HepG2 (cell line): ENCODE measurements around the gene CDH13. TPM values are rescaled to one million over a fixed set of nuclear protein-coding genes. Genes with fewer than 3 reads are reported as not detected.

ENCODE experiments used
- ATAC-seq: fragments of 200-7000 bp; cut with Tn5 transposase; 3 replicates; pipeline ENCODE4 v1.9.1; 2020; ENCODE audit warnings: mild to moderate bottlenecking, moderate library complexity
- BruUV-seq: library from RNA; stranded (reverse); fragments of 400-500 nt; replicated peaks from 2 replicates; lab custom pipeline; 2021; lab: Mats Ljungman, UMichigan
- CTCF ChIA-PET: fragments of 300-600 bp; formaldehyde crosslinking; extraction: SDS; loops from one replicate; lab custom pipeline; 2021; ENCODE audit warnings: low total read pairs, inconsistent platforms, low intra/inter-chr PET ratio; lab: Yijun Ruan, JAX
- POLR2A ChIA-PET: fragments of 350-600 bp; sonication (Branson Sonifier 250); formaldehyde crosslinking; loops from one replicate; lab custom pipeline; 2020; ENCODE audit warnings: antibody characterized with exemption, inconsistent platforms; lab: Yijun Ruan, JAX
- DNase-seq: peaks from one replicate; pipeline ENCODE4 v3.0.0-alpha.2; 2015; ENCODE audit warnings: low spot score
- FAIRE-seq: peaks from 3 replicates; lab custom pipeline; 2011; peaks lifted over from hg19 to GRCh38; lab: Jason Lieb, UNC
- H2AFZ ChIP-seq: one replicate; pipeline ENCODE4 v1.6.1; 2011; ENCODE audit warnings: low read length, inconsistent platforms
- H3K27ac ChIP-seq: fragments of 300-600 bp; 3 replicates; pipeline ENCODE4 v1.8.0; 2011; ENCODE audit warnings: mixed run types, mild to moderate bottlenecking, mixed read lengths, low read length, inconsistent platforms; ENCODE audit not compliant: insufficient read depth; ENCODE audit errors: extremely low read length
- H3K27me3 ChIP-seq, 2 experiments: fragments of 200-600 bp in 1 of 2; 2 replicates in 1 of 2; 3 replicates in 1 of 2; pipeline versions ENCODE4 v1.6.0 to v1.8.0; 2011; ENCODE audit warnings: low read length in 2 of 2, mild to moderate bottlenecking in 2 of 2, moderate library complexity in 2 of 2, inconsistent platforms in 1 of 2; ENCODE audit not compliant: insufficient read depth in 2 of 2, control insufficient read depth in 1 of 2
- H3K36me3 ChIP-seq, 2 experiments: fragments of 200-600 bp in 1 of 2; replicated peaks in 1 of 2; 2 replicates in 1 of 2; 3 replicates in 1 of 2; pipeline versions ENCODE4 v1.5.1 to v1.8.0; 2011; ENCODE audit warnings: low read length in 2 of 2, inconsistent platforms in 1 of 2; ENCODE audit not compliant: insufficient read depth in 2 of 2, control insufficient read depth in 1 of 2
- H3K4me1 ChIP-seq: 2 replicates; pipeline ENCODE4 v1.5.1; 2012; ENCODE audit warnings: low read length, inconsistent platforms; ENCODE audit not compliant: insufficient read depth
- H3K4me2 ChIP-seq: 2 replicates; pipeline ENCODE4 v1.6.0; 2011; ENCODE audit warnings: low read depth, low read length, inconsistent platforms
- H3K4me3 ChIP-seq, 3 experiments: fragments of 200-600 bp in 1 of 3; sonication (generic), shearing (Covaris generic) in 1 of 3; replicated peaks in 1 of 3; 2 replicates each; pipeline ENCODE4 v1.5.1; 2011 to 2016; ENCODE audit warnings: low read length in 3 of 3, inconsistent platforms in 2 of 3, low read depth in 2 of 3, mild to moderate bottlenecking in 2 of 3, control low read depth in 1 of 3, mixed read lengths in 1 of 3; ENCODE audit not compliant: insufficient read depth in 1 of 3
- H3K79me2 ChIP-seq: one replicate; pipeline ENCODE4 v1.6.1; 2011; ENCODE audit warnings: low read length, inconsistent platforms; ENCODE audit not compliant: insufficient read depth
- H3K9ac ChIP-seq: 2 replicates; pipeline ENCODE4 v1.6.0; 2011; ENCODE audit warnings: mild to moderate bottlenecking, low read depth, low read length, inconsistent platforms; ENCODE audit not compliant: insufficient read depth
- H3K9me3 ChIP-seq: 2 replicates; pipeline ENCODE4 v1.5.1; 2012; ENCODE audit warnings: mild to moderate bottlenecking, low read length
- H4K20me1 ChIP-seq: 2 replicates; pipeline ENCODE4 v1.6.0; 2011; ENCODE audit warnings: inconsistent platforms, mild to moderate bottlenecking, low read length, moderate library complexity; ENCODE audit not compliant: insufficient read depth
- AGO1 ChIP-seq: fragments of 200-400 bp; formaldehyde crosslinking; IDR thresholded peaks from 2 replicates; pipeline ENCODE4 v1.6.1; 2017; ENCODE audit warnings: mild to moderate bottlenecking, low read depth, low read length, moderate library complexity; ENCODE audit not compliant: poor library complexity, severe bottlenecking
- AHDC1 ChIP-seq: sonication (generic); formaldehyde crosslinking; IDR thresholded peaks from 2 replicates; pipeline ENCODE4 v1.5.1; 2020; ENCODE audit warnings: mild to moderate bottlenecking, missing genetic modification reagents, borderline replicate concordance
- CENPT ChIP-seq: sonication (generic); formaldehyde crosslinking; IDR thresholded peaks from 2 replicates; pipeline ENCODE4 v1.8.0; 2022; ENCODE audit warnings: low read depth, mild to moderate bottlenecking, moderate library complexity, missing genetic modification reagents
- MED13 ChIP-seq: sonication (generic); formaldehyde crosslinking; IDR thresholded peaks from 2 replicates; pipeline ENCODE4 v1.5.0; 2020; ENCODE audit warnings: missing genetic modification reagents
- SIN3B ChIP-seq: fragments of 150-350 bp; IDR thresholded peaks from 2 replicates; pipeline ENCODE4 v1.6.1; 2014; ENCODE audit warnings: low read length
- TEAD3 ChIP-seq: optimal IDR thresholded peaks from 2 replicates; pipeline ENCODE3; 2016; ENCODE audit warnings: borderline replicate concordance
- YEATS4 ChIP-seq: sonication (generic); formaldehyde crosslinking; IDR thresholded peaks from 2 replicates; pipeline ENCODE4 v1.4.0; 2020; ENCODE audit warnings: missing genetic modification reagents, borderline replicate concordance
- ZKSCAN1 ChIP-seq: fragments of 150-350 bp; IDR thresholded peaks from 2 replicates; pipeline ENCODE4 v1.6.1; 2014; ENCODE audit warnings: low read length
- ZMYM2 ChIP-seq: sonication (generic); formaldehyde crosslinking; IDR thresholded peaks from 2 replicates; pipeline ENCODE4 v1.8.0; 2022; ENCODE audit warnings: mild to moderate bottlenecking, missing genetic modification reagents
- ZNF10 ChIP-seq: sonication (generic); formaldehyde crosslinking; IDR thresholded peaks from 2 replicates; pipeline ENCODE4 v1.4.0; 2020; ENCODE audit warnings: mild to moderate bottlenecking, low read depth, missing genetic modification reagents, borderline replicate concordance
- ZNF180 ChIP-seq: sonication (generic); formaldehyde crosslinking; IDR thresholded peaks from 2 replicates; pipeline ENCODE4 v1.4.0; 2020; ENCODE audit warnings: low read depth, missing genetic modification reagents, borderline replicate concordance
- ZNF280B ChIP-seq: sonication (generic); formaldehyde crosslinking; IDR thresholded peaks from 2 replicates; pipeline ENCODE4 v1.5.0; 2020; ENCODE audit warnings: missing genetic modification reagents, mild to moderate bottlenecking, borderline replicate concordance
- ZNF468 ChIP-seq: sonication (generic); formaldehyde crosslinking; IDR thresholded peaks from 2 replicates; pipeline ENCODE4 v1.8.0; 2022; ENCODE audit warnings: mild to moderate bottlenecking, moderate library complexity, missing genetic modification reagents
- WGBS: methylation state at CpG from one replicate; pipeline ENCODE4 v1.1.6; 2017; ENCODE audit warnings: low lambda C conversion rate; 5-methylcytosine and 5-hydroxymethylcytosine counted together
- in situ Hi-C: cut with HindIII; loops from 2 replicates; pipeline ENCODE4 v1.10.0; 2017; ENCODE audit warnings: low pct_unique_long_range_greater_than_20kb; ENCODE audit not compliant: extremely low pct_ligation_motif_present
- intact Hi-C: fragments of 100-400 bp; cut with micrococcal nuclease; formaldehyde crosslinking; loops from one replicate; pipeline ENCODE4 v1.10.0; 2022; ENCODE audit not compliant: unreplicated experiment
- polyA plus RNA-seq, 8 experiments: library from polyadenylated mRNA; depleted of rRNA in 3 of 8; stranded (reverse) in 7 of 8; unstranded in 1 of 8; fragments of >200 nt; fragmentation: Illumina TruSeq in 4 of 8; extraction: Trizol in 4 of 8; gene quantifications; 2 replicates each; pipeline versions ENCODE4 v1.2.1 to v1.2.3, GENCODE V29; 2011 to 2016; ENCODE audit warnings: low read depth in 4 of 8, missing spikeins in 1 of 8, mixed read lengths in 1 of 8; ENCODE audit not compliant: insufficient read depth in 1 of 8
- total RNA-seq, 5 experiments: library from RNA; depleted of rRNA; stranded (reverse); fragments of >200 nt; fragmentation: Illumina TruSeq; extraction: Trizol; gene quantifications; 2 replicates each; pipeline ENCODE4 v1.2.3, GENCODE V29; 2016; ENCODE audit warnings: low read depth in 1 of 5

The CDH13 gene
- total and polyA plus RNA-seq, 2 of the 13 experiments (the other 11 are each of a cell fraction or from before 2014, with no cell fraction given): not detected

- in situ Hi-C loops: no loop called here
- ChIA-PET CTCF (no interaction called here), POLR2A (no interaction called here)
- intact Hi-C loops: no loop called here
- peaks cover 3 to 40% of the 10 kb centered on the region in 2 experiments; a peak in 3 of 5 replicates for H3K27me3 ChIP-seq
- H4K20me1 ChIP-seq: no peaks in the 10 kb centered on the region
- no peaks in the 10 kb centered on the region for H3K9me3 ChIP-seq
- no peak overlapping the region for H3K4me3 ChIP-seq
- H3K9ac ChIP-seq: no peak overlapping the region
- no peaks in the 10 kb centered on the region for H3K36me3 ChIP-seq
- BruUV-seq: no TSS peak
- ATAC-seq: no peak
- H3K4me2 ChIP-seq: no peak overlapping the region
- TF ChIP-seq MED13 (CRISPR knock-in tag) (no peak), CENPT (CRISPR knock-in tag) (no peak), ZNF10 (CRISPR knock-in tag) (no peak), ZMYM2 (CRISPR knock-in tag) (no peak), ZNF468 (no peak)
- DNase-seq: no peak
- no peak overlapping the region for H3K27ac ChIP-seq
- no peaks in the 10 kb centered on the region for H3K79me2 ChIP-seq
- FAIRE-seq: no peak
- no peak overlapping the region for H2AFZ ChIP-seq
- under 1% methylated on average over 5 of the region's 6 CpGs for WGBS
- H3K4me1 ChIP-seq: no peaks in the 10 kb centered on the region
Measured at GRCh38 chr16:83676086-83676485, 1049.3 kb downstream of the CDH13 start.

- Histone ChIP-seq H3K4me1 (no peaks in the 10 kb centered on the region), H3K36me3 (no peaks in the 10 kb centered on the region), H4K20me1 (no peaks in the 10 kb centered on the region), H3K27ac (no peak overlapping the region), H3K79me2 (no peaks in the 10 kb centered on the region), H3K27me3 (peaks cover 2 to 55% of the 10 kb centered on the region in 2 experiments; a peak in 3 of 5 replicates), H3K9ac (no peak overlapping the region), H2AFZ (no peak overlapping the region), H3K4me3 (no peak overlapping the region), H3K9me3 (no peaks in the 10 kb centered on the region), H3K4me2 (no peak overlapping the region)
- DNase-seq: no peak
- CTCF ChIA-PET: no interaction called here
- no peak for ATAC-seq
- no peak for FAIRE-seq
- POLR2A ChIA-PET: no interaction called here
- no TSS peak for BruUV-seq
- intact Hi-C loops (no loop called here), in situ Hi-C loops (no loop called here)
- 0% methylated on average over 4 of the region's 4 CpGs for WGBS
- no peak for TF ChIP-seq TEAD3
- TF ChIP-seq AGO1: no peak
- no peak for TF ChIP-seq AHDC1 (CRISPR knock-in tag)
- TF ChIP-seq SIN3B: no peak
- no peak for TF ChIP-seq ZKSCAN1
- no peak for TF ChIP-seq YEATS4
- TF ChIP-seq ZNF180 (CRISPR knock-in tag): no peak
- TF ChIP-seq ZNF280B (CRISPR knock-in tag): no peak
Measured at GRCh38 chr16:83680980-83681379, 1054.2 kb downstream of the CDH13 start.
